Smooth muscle cell (in vitro differentiated cells): ENCODE data around the gene MAD2L1. TPM values are rescaled to one million over a fixed set of nuclear protein-coding genes. Genes with fewer than 3 reads are reported as not detected.

Experiments
- DNase-seq: peaks from one replicate; lab custom pipeline; 2025; ENCODE audit not compliant: unreplicated experiment; lab: John Stamatoyannopoulos, UW
- H2AFZ ChIP-seq: fragments of 200-600 bp; sonication (generic); 2 replicates; pipeline ENCODE4 v1.6.0; 2016; ENCODE audit warnings: antibody characterized with exemption, low read depth, mild to moderate bottlenecking
- H3F3A ChIP-seq: fragments of 200-600 bp; sonication (generic); 2 replicates; pipeline ENCODE4 v1.6.0; 2017; ENCODE audit warnings: antibody characterized with exemption, low read depth
- H3K27ac ChIP-seq: fragments of 200-600 bp; sonication (generic); 2 replicates; pipeline ENCODE4 v1.5.1; 2016; ENCODE audit warnings: low read depth, mild to moderate bottlenecking
- H3K27me3 ChIP-seq: fragments of 200-600 bp; sonication (generic); 2 replicates; pipeline ENCODE4 v1.6.1; 2016; ENCODE audit warnings: low read depth, mild to moderate bottlenecking
- H3K36me3 ChIP-seq: fragments of 200-600 bp; sonication (generic); 2 replicates; pipeline ENCODE4 v1.5.1; 2016; ENCODE audit warnings: low read depth
- H3K4me1 ChIP-seq: fragments of 200-600 bp; sonication (generic); 2 replicates; pipeline ENCODE4 v1.5.1; 2016; ENCODE audit warnings: low read depth
- H3K4me2 ChIP-seq: fragments of 200-600 bp; sonication (generic); 2 replicates; pipeline ENCODE4 v1.6.0; 2016; ENCODE audit warnings: mild to moderate bottlenecking
- H3K4me3 ChIP-seq: fragments of 200-600 bp; sonication (generic); 2 replicates; pipeline ENCODE4 v1.5.1; 2016; ENCODE audit warnings: mild to moderate bottlenecking
- H3K79me2 ChIP-seq: fragments of 200-600 bp; sonication (generic); 2 replicates; pipeline ENCODE4 v1.6.0; 2016; ENCODE audit warnings: low read depth, mild to moderate bottlenecking
- H3K9ac ChIP-seq: fragments of 200-600 bp; sonication (generic); 2 replicates; pipeline ENCODE4 v1.6.0; 2016; ENCODE audit warnings: low read depth
- H3K9me3 ChIP-seq: fragments of 200-600 bp; sonication (generic); replicated peaks from 2 replicates; pipeline ENCODE4 v1.5.1; 2016; ENCODE audit warnings: low read depth
- H4K20me1 ChIP-seq: fragments of 200-600 bp; sonication (generic); 2 replicates; pipeline ENCODE4 v1.6.0; 2016; ENCODE audit warnings: low read depth
- CTCF ChIP-seq: fragments of 200-600 bp; sonication (generic); IDR thresholded peaks from 2 replicates; pipeline ENCODE4 v1.5.1; 2017; ENCODE audit warnings: borderline replicate concordance, mild to moderate bottlenecking, antibody characterized with exemption; ENCODE audit not compliant: insufficient read depth, poor library complexity, severe bottlenecking
- WGBS: methylation state at CpG from one replicate; pipeline ENCODE4 v1.1.7; 2016; ENCODE audit warnings: low lambda C conversion rate; 5-methylcytosine and 5-hydroxymethylcytosine counted together
- polyA plus RNA-seq: library from polyadenylated mRNA; unstranded; fragments of >200 nt; fragmentation: Nextera tagmentation; extraction: Ambion mirVana; gene quantifications from 2 replicates; pipeline ENCODE4 v1.2.1, GENCODE V29; 2016
- total RNA-seq: library from RNA; depleted of rRNA; stranded (reverse); fragments of >200 nt; gene quantifications from 2 replicates; pipeline ENCODE4 v1.2.3, GENCODE V29; 2014

MAD2L1 gene
- total and polyA plus RNA-seq, 2 experiments from 2014 or later: 19.1 to 19.3 TPM

GRCh38 chr4:120051253-120051652 lies 15.4 kb downstream of the MAD2L1 start:
- no peaks in the 10 kb centered on the region for H3K27me3 ChIP-seq
- no peak for TF ChIP-seq CTCF
- no peak overlapping the region for H2AFZ ChIP-seq
- no peak overlapping the region for H3K9ac ChIP-seq
- 81% methylated on average over 1 of the region's 1 CpG for WGBS
- H3K36me3 ChIP-seq: no peaks in the 10 kb centered on the region
- no peaks in the 10 kb centered on the region for H4K20me1 ChIP-seq
- H3K4me1 ChIP-seq: no peaks in the 10 kb centered on the region
- no peaks in the 10 kb centered on the region for H3K9me3 ChIP-seq
- no peak overlapping the region for H3K27ac ChIP-seq
- no peak overlapping the region for H3K4me2 ChIP-seq
- no peak for DNase-seq
- H3F3A ChIP-seq: no peaks in the 10 kb centered on the region
- H3K79me2 ChIP-seq: no peaks in the 10 kb centered on the region
- no peak overlapping the region for H3K4me3 ChIP-seq

- Histone ChIP-seq H3K9ac (no peak overlapping the region), H3K27me3 (no peaks in the 10 kb centered on the region), H3K36me3 (no peaks in the 10 kb centered on the region), H2AFZ (peak overlapping the region; percentile 32), H3K4me3 (peak overlapping the region; percentile 33), H3K9me3 (no peaks in the 10 kb centered on the region), H3K4me2 (peak overlapping the region; percentile 74), H3K27ac (no peak overlapping the region), H4K20me1 (no peaks in the 10 kb centered on the region), H3K4me1 (no peaks in the 10 kb centered on the region), H3K79me2 (no peaks in the 10 kb centered on the region), H3F3A (no peaks in the 10 kb centered on the region)
- peak; percentile 48 for DNase-seq
- 33% methylated on average over 11 of the region's 11 CpGs for WGBS
- peak; percentile 91 for TF ChIP-seq CTCF
Observed at GRCh38 chr4:120049732-120050494, 16.7 kb downstream of the MAD2L1 start.

- Histone ChIP-seq H3K4me2 (no peak overlapping the region), H3K79me2 (no peaks in the 10 kb centered on the region), H4K20me1 (no peaks in the 10 kb centered on the region), H3K9me3 (no peaks in the 10 kb centered on the region), H2AFZ (no peak overlapping the region), H3K4me1 (no peaks in the 10 kb centered on the region), H3K9ac (no peak overlapping the region), H3K27ac (no peak overlapping the region), H3K4me3 (no peak overlapping the region), H3F3A (no peaks in the 10 kb centered on the region), H3K27me3 (no peaks in the 10 kb centered on the region), H3K36me3 (no peaks in the 10 kb centered on the region)
- no peak for TF ChIP-seq CTCF
- WGBS: 92% methylated on average over 4 of the region's 4 CpGs
- DNase-seq: no peak
Observed at GRCh38 chr4:120043828-120044227, 22.8 kb downstream of the MAD2L1 start.

GRCh38 chr4:120037411-120037810 lies 29.2 kb downstream of the MAD2L1 start:
- H2AFZ ChIP-seq: no peak overlapping the region

More at GRCh38 chr4:120037411-120037810, 29.2 kb downstream of the MAD2L1 start:
- DNase-seq: no peak
- H3K36me3 ChIP-seq: no peaks in the 10 kb centered on the region
- H3K4me3 ChIP-seq: no peak overlapping the region
- 89% methylated on average over 2 of the region's 2 CpGs for WGBS
- no peak overlapping the region for H3K4me2 ChIP-seq
- no peaks in the 10 kb centered on the region for H3K9me3 ChIP-seq
- TF ChIP-seq CTCF: no peak
- H3K9ac ChIP-seq: no peak overlapping the region
- H3F3A ChIP-seq: no peaks in the 10 kb centered on the region
- H3K79me2 ChIP-seq: no peaks in the 10 kb centered on the region
- no peaks in the 10 kb centered on the region for H3K4me1 ChIP-seq
- no peaks in the 10 kb centered on the region for H4K20me1 ChIP-seq
- peaks cover 21% of the 10 kb centered on the region for H3K27me3 ChIP-seq
- H3K27ac ChIP-seq: no peak overlapping the region
